WTC11 (cell line): ENCODE results near the gene CNTN5. TPM values are rescaled to one million over a fixed set of nuclear protein-coding genes. Genes with fewer than 3 reads are reported as not detected.
A peak's percentile ranks its signal among the peaks of the same experiment; 100 is the strongest.

Source experiments
- ATAC-seq: fragments of 200-7000 bp; cut with Tn5 transposase; 2 replicates; pipeline ENCODE4 v1.10.0; 2021; ENCODE audit warnings: mild to moderate bottlenecking, moderate library complexity
- CTCF ChIA-PET: fragments of 300-600 bp; sonication (Branson Sonifier 250); formaldehyde crosslinking; loops from one replicate; lab custom pipeline; 2021; ENCODE audit warnings: antibody characterized with exemption; lab: Charles Lee
- POLR2A ChIA-PET: fragments of 350-600 bp; sonication (Branson Sonifier 250); formaldehyde crosslinking; loops from one replicate; lab custom pipeline; 2021; ENCODE audit warnings: antibody characterized with exemption; lab: Charles Lee
- DNase-seq: peaks from one replicate; pipeline ENCODE4 v3.0.0; 2021; ENCODE audit warnings: low spot score
- H3K27ac Mint-ChIP-seq: 2 replicates; pipeline ENCODE4 v1.8.0; 2021; ENCODE audit warnings: mixed read lengths
- H3K27me3 Mint-ChIP-seq: 2 replicates; pipeline ENCODE4 v1.8.0; 2021; ENCODE audit warnings: low read depth, mild to moderate bottlenecking, moderate library complexity, mixed read lengths
- H3K36me3 Mint-ChIP-seq: 2 replicates; pipeline ENCODE4 v1.8.0; 2021; ENCODE audit warnings: mixed read lengths
- H3K4me1 Mint-ChIP-seq: 2 replicates; pipeline ENCODE4 v1.8.0; 2022; ENCODE audit warnings: mixed read lengths
- H3K4me3 Mint-ChIP-seq: 2 replicates; pipeline ENCODE4 v1.8.0; 2021; ENCODE audit warnings: mild to moderate bottlenecking, moderate library complexity, mixed read lengths
- H3K9me3 Mint-ChIP-seq: 2 replicates; pipeline ENCODE4 v1.8.0; 2021; ENCODE audit warnings: mixed read lengths
- ARID4B ChIP-seq: sonication (generic); formaldehyde crosslinking; IDR thresholded peaks from 2 replicates; pipeline ENCODE4 v1.8.0; 2023; ENCODE audit warnings: missing genetic modification reagents, mild to moderate bottlenecking, borderline replicate concordance
- CTCF ChIP-seq: fragments of 200-600 bp; IDR thresholded peaks from 2 replicates; pipeline ENCODE4 v1.8.0; 2022; ENCODE audit warnings: antibody characterized with exemption
- IRF1 ChIP-seq: sonication (generic); formaldehyde crosslinking; IDR thresholded peaks from 2 replicates; pipeline ENCODE4 v1.8.0; 2023; ENCODE audit warnings: missing genetic modification reagents
- MAX ChIP-seq: sonication (generic); formaldehyde crosslinking; IDR thresholded peaks from 2 replicates; pipeline ENCODE4 v1.8.0; 2022; ENCODE audit warnings: mild to moderate bottlenecking, missing genetic modification reagents
- MYBL2 ChIP-seq: sonication (generic); formaldehyde crosslinking; IDR thresholded peaks from 2 replicates; pipeline ENCODE4 v1.8.1; 2023; ENCODE audit warnings: mild to moderate bottlenecking, moderate library complexity, missing genetic modification reagents
- USF1 ChIP-seq: sonication (generic); formaldehyde crosslinking; IDR thresholded peaks from 2 replicates; pipeline ENCODE4 v1.8.0; 2022; ENCODE audit warnings: mild to moderate bottlenecking, missing genetic modification reagents
- ZNF232 ChIP-seq: sonication (generic); formaldehyde crosslinking; IDR thresholded peaks from 2 replicates; pipeline ENCODE4 v1.8.0; 2022; ENCODE audit warnings: mild to moderate bottlenecking, missing genetic modification reagents
- ZNF425 ChIP-seq: fragments of 250-450 bp; sonication (Bioruptor Pico); conservative IDR thresholded peaks from 2 replicates; pipeline ENCODE4 v1.9.0; 2021; ENCODE audit warnings: mild to moderate bottlenecking
- ZNF512 ChIP-seq: sonication (generic); formaldehyde crosslinking; IDR thresholded peaks from 2 replicates; pipeline ENCODE4 v1.8.1; 2022; ENCODE audit warnings: missing genetic modification reagents, borderline replicate concordance
- total RNA-seq: library from RNA; stranded (reverse); gene quantifications from 3 replicates; pipeline ENCODE4 v1.2.3, GENCODE V29; 2021

The CNTN5 gene
- total RNA-seq, 1 experiment from 2014 or later: 0.07 TPM

GRCh38 chr11:100010393-100010792, 989.6 kb downstream of the CNTN5 start:
- Mint-ChIP-seq H3K36me3 (no peaks in the 10 kb centered on the region), H3K27ac (no peak overlapping the region), H3K4me1 (0 out of 2 replicates have a peak, but pooled peaks cover 4% of the 10 kb centered on the region), H3K27me3 (no peaks in the 10 kb centered on the region), H3K9me3 (peaks cover 10% of the 10 kb centered on the region), H3K4me3 (no peak overlapping the region)
- ATAC-seq: peak; percentile 100
- ChIA-PET POLR2A (no interaction called here), CTCF (interaction anchor here (0.6 to 1.2 kb wide), 8 partner anchors 15 to 872 kb away, joined by 3 read pairs; no protein-coding TSS in a partner anchor)
- peak; percentile 40 for TF ChIP-seq CTCF
- no peak for TF ChIP-seq ZNF512 (CRISPR knock-in tag)
- no peak for TF ChIP-seq ARID4B (CRISPR knock-in tag)
- TF ChIP-seq MAX: no peak
- TF ChIP-seq ZNF232 (CRISPR knock-in tag): no peak
- DNase-seq: peak; percentile 59

- no peak overlapping the region for H3K4me3 Mint-ChIP-seq
- DNase-seq (no peak), ATAC-seq (no peak)
- TF ChIP-seq MYBL2 (CRISPR knock-in tag) (no peak), ZNF425 (no peak), USF1 (CRISPR knock-in tag) (no peak), IRF1 (no peak)
- ChIA-PET CTCF (interaction anchor here (1.0 kb wide), 1 partner anchor 197 kb away, joined by 3 read pairs; no protein-coding TSS in a partner anchor), POLR2A (no interaction called here)
- no peaks in the 10 kb centered on the region for H3K27me3 Mint-ChIP-seq
- H3K27ac Mint-ChIP-seq: no peak overlapping the region
- peaks cover 10% of the 10 kb centered on the region for H3K9me3 Mint-ChIP-seq
- no peaks in the 10 kb centered on the region for H3K36me3 Mint-ChIP-seq
- H3K4me1 Mint-ChIP-seq: 0 out of 2 replicates have a peak, but pooled peaks cover 4% of the 10 kb centered on the region
Observed at GRCh38 chr11:100011697-100012096, 990.9 kb downstream of the CNTN5 start.
